OCI-LY3 (cell line): Measurements from ENCODE around the gene TSPEAR.

ENCODE experiments used
- H2AFZ ChIP-seq: fragments of 200-600, 300-600 bp; shearing (Covaris generic); 2 replicates; pipeline ENCODE4 v1.6.0; 2014; ENCODE audit warnings: antibody characterized with exemption, low read depth, low read length
- H3K27ac ChIP-seq: fragments of 200-600, 300-600 bp; sonication (generic); 2 replicates; pipeline ENCODE4 v1.5.1; 2014; ENCODE audit warnings: mild to moderate bottlenecking, low read length, moderate library complexity, mixed read lengths
- H3K27me3 ChIP-seq: fragments of 200-600, 300-600 bp; sonication (generic); 2 replicates; pipeline ENCODE4 v1.6.1; 2014; ENCODE audit warnings: low read depth, low read length, mixed read lengths
- H3K36me3 ChIP-seq: fragments of 200-600, 300-600 bp; sonication (generic); replicated peaks from 2 replicates; pipeline ENCODE3; 2014; ENCODE audit warnings: low read depth, low read length, mixed read lengths
- H3K4me1 ChIP-seq: fragments of 300-600, 200-600 bp; sonication (generic); 2 replicates; pipeline ENCODE4 v1.6.1; 2014; ENCODE audit warnings: low read length, mixed read lengths
- H3K4me2 ChIP-seq: fragments of 200-600, 300-600 bp; sonication (generic); 2 replicates; pipeline ENCODE4 v1.6.1; 2014; ENCODE audit warnings: low read length, mixed read lengths
- H3K4me3 ChIP-seq: fragments of 300-600, 200-600 bp; sonication (generic); 2 replicates; pipeline ENCODE4 v1.5.1; 2014; ENCODE audit warnings: antibody characterized with exemption, mild to moderate bottlenecking, low read length, moderate library complexity
- H3K79me2 ChIP-seq: fragments of 300-600, 200-600 bp; shearing (Covaris generic); 2 replicates; pipeline ENCODE4 v1.6.1; 2014; ENCODE audit warnings: mild to moderate bottlenecking, low read length, mixed read lengths
- H3K9ac ChIP-seq: fragments of 300-600, 200-600 bp; shearing (Covaris generic); 2 replicates; pipeline ENCODE4 v1.6.0; 2014; ENCODE audit warnings: mild to moderate bottlenecking, low read length, moderate library complexity
- H3K9me3 ChIP-seq: fragments of 200-600, 300-600 bp; shearing (Covaris generic); 2 replicates; pipeline ENCODE4 v1.6.1; 2014; ENCODE audit warnings: low read length, mixed read lengths; ENCODE audit not compliant: insufficient read depth
- H4K20me1 ChIP-seq: fragments of 200-600, 300-600 bp; sonication (generic); 2 replicates; pipeline ENCODE4 v1.6.1; 2016; ENCODE audit warnings: low read length, mixed read lengths; ENCODE audit not compliant: insufficient read depth
- CTCF ChIP-seq: fragments of 200-600, 300-600 bp; sonication (generic); IDR thresholded peaks from 2 replicates; pipeline ENCODE4 v1.5.1; 2014; ENCODE audit warnings: antibody characterized with exemption, low read length, low read depth
- EZH2phosphoT487 ChIP-seq: fragments of 200-600 bp; shearing (Covaris generic); IDR thresholded peaks from 2 replicates; pipeline ENCODE4 v1.6.1; 2018; ENCODE audit warnings: antibody characterized with exemption, mixed run types, low read depth

Gene TSPEAR

GRCh38 chr21:44758141-44758561 is 46.8 kb upstream of the TSPEAR start:
- Histone ChIP-seq H3K27me3 (no peaks in the 10 kb centered on the region), H3K9me3 (no peaks in the 10 kb centered on the region), H3K9ac (no peak overlapping the region), H3K79me2 (no peaks in the 10 kb centered on the region), H3K4me2 (no peak overlapping the region), H3K4me3 (no peak overlapping the region), H3K36me3 (no peaks in the 10 kb centered on the region), H2AFZ (no peak overlapping the region), H3K4me1 (no peaks in the 10 kb centered on the region), H3K27ac (no peak overlapping the region), H4K20me1 (no peaks in the 10 kb centered on the region)
- TF ChIP-seq CTCF (no peak), EZH2phosphoT487 (no peak)

GRCh38 chr21:44757731-44758130 is 46.4 kb upstream of the TSPEAR start:
- Histone ChIP-seq H3K9ac (no peak overlapping the region), H3K27me3 (no peaks in the 10 kb centered on the region)
- no peak for TF ChIP-seq CTCF
- TF ChIP-seq EZH2phosphoT487: no peak

GRCh38 chr21:44756423-44757185 is 45.2 kb upstream of the TSPEAR start:
- H3K36me3 ChIP-seq: no peaks in the 10 kb centered on the region
- TF ChIP-seq EZH2phosphoT487 (no peak), CTCF (no peak)
- no peak overlapping the region for H3K9ac ChIP-seq
- no peak overlapping the region for H3K27ac ChIP-seq
- no peak overlapping the region for H3K4me3 ChIP-seq
- H3K79me2 ChIP-seq: no peaks in the 10 kb centered on the region
- H3K4me2 ChIP-seq: no peak overlapping the region
- no peaks in the 10 kb centered on the region for H3K27me3 ChIP-seq
- no peaks in the 10 kb centered on the region for H4K20me1 ChIP-seq
- H2AFZ ChIP-seq: no peak overlapping the region
- H3K9me3 ChIP-seq: no peaks in the 10 kb centered on the region
- no peaks in the 10 kb centered on the region for H3K4me1 ChIP-seq

More at GRCh38 chr21:44757731-44758130, 46.4 kb upstream of the TSPEAR start:
- Histone ChIP-seq H3K79me2 (no peaks in the 10 kb centered on the region), H3K4me1 (no peaks in the 10 kb centered on the region), H4K20me1 (no peaks in the 10 kb centered on the region), H3K9me3 (no peaks in the 10 kb centered on the region), H2AFZ (no peak overlapping the region), H3K4me2 (no peak overlapping the region), H3K27ac (no peak overlapping the region), H3K4me3 (no peak overlapping the region), H3K36me3 (no peaks in the 10 kb centered on the region)

GRCh38 chr21:44755227-44755626 is 43.9 kb upstream of the TSPEAR start:
- no peaks in the 10 kb centered on the region for H3K27me3 ChIP-seq
- no peak overlapping the region for H3K4me3 ChIP-seq
- H3K79me2 ChIP-seq: no peaks in the 10 kb centered on the region
- H3K4me2 ChIP-seq: no peak overlapping the region
- H3K36me3 ChIP-seq: no peaks in the 10 kb centered on the region
- H4K20me1 ChIP-seq: no peaks in the 10 kb centered on the region
- no peaks in the 10 kb centered on the region for H3K4me1 ChIP-seq
- no peaks in the 10 kb centered on the region for H3K9me3 ChIP-seq
- no peak overlapping the region for H3K9ac ChIP-seq
- no peak for TF ChIP-seq CTCF
- no peak for TF ChIP-seq EZH2phosphoT487
- H3K27ac ChIP-seq: no peak overlapping the region
- no peak overlapping the region for H2AFZ ChIP-seq
